NCI-H1694 treated with DMSO at 0.1 percent for 48 hours (cell line): ENCODE measurements around the gene POMGNT2.

Experiments used
- DNase-seq: peaks from one replicate; lab custom pipeline; 2025; lab: John Stamatoyannopoulos, UW

POMGNT2 gene

DNA sequence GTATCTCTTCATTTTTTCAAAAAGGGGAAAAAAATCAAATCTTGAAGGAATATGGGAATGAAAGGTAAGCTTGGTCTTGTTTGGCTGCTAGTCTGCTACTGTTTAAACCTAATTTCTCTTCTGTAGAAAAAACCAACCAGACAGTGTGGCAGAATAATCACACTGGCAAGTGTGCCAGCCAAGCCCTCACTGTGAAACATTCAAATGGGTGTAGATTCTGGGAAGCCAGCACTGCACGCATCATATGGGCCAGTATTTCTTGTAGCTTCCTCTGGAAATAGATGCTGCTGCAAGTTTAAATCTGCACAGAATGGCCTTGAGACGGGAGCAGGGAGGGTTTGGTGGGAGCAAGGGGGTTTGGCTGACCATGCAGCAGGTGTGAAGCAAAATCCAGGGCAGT is 62.1 kb downstream of the POMGNT2 start:
- DNase-seq = no peak

DNA sequence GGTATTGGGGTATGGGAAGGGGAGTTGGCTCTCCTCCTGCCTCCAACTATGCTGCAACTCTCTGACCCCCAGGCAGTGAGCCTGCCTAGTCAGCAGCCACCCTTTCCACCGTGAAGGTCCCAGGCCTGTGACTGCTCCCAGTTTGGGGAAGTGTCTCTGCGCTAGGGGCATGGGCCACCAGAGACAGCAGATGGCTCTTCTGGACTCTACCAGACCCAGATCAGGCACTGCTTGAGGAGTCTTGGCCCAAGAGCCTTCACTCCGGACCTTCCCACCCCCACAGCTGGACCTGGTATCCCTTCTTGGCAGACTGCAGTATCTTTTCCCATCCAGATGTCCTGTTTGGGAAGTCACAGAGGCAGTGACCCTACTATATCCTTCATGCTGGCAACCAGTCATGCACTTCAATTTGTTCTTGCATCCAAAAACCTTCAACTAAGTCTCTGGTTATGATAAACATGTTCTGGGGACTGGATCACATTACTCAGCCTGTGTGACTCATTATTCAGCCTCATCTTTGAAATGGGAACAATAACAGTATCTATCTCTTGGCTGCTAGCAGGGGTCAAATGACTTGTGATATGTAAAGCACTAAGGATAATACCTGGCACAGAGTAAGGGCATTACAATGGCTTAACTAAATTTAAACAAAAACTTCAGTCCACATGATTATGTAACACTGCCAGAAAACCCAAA is 62.7 kb downstream of the POMGNT2 start:
- DNase-seq = no peak

DNA sequence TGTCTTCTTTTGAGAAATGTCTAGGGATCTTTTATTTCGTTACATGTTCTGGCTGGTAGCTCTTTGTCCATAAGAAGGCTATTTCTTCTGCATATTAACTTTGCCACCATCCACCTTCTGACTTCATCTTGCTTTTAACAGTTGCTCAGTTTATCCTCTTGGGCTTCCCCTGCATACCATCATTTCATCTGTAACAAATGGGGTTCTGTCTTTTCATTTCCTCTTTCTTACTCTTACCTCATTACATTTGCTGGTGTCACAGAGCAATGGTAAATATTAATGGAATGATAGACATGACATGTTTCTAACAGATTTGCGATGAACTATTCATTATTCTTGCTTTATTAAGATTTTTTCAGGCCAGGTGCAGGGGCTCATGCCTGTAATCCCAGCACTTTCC is 64.4 kb downstream of the POMGNT2 start:
- DNase-seq = no peak

DNA sequence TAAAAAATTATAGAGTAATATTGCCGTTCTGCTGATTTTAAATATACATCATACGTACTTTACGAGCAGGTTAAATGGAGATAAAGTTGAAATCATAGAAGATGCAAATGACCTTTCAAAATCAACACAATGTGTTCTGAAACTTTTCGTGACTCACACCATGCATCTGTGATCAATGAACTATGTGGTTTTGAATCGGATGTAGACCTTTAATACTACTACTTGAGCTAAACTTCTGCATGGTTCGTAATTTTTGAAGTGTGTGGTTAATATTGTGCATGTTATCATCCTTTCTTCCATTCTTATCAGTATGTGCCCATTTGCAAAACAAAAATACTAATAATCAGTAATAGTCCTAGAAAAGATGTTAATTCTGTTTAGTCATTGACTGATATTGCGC is 67.9 kb downstream of the POMGNT2 start:
- no peak for DNase-seq

DNA sequence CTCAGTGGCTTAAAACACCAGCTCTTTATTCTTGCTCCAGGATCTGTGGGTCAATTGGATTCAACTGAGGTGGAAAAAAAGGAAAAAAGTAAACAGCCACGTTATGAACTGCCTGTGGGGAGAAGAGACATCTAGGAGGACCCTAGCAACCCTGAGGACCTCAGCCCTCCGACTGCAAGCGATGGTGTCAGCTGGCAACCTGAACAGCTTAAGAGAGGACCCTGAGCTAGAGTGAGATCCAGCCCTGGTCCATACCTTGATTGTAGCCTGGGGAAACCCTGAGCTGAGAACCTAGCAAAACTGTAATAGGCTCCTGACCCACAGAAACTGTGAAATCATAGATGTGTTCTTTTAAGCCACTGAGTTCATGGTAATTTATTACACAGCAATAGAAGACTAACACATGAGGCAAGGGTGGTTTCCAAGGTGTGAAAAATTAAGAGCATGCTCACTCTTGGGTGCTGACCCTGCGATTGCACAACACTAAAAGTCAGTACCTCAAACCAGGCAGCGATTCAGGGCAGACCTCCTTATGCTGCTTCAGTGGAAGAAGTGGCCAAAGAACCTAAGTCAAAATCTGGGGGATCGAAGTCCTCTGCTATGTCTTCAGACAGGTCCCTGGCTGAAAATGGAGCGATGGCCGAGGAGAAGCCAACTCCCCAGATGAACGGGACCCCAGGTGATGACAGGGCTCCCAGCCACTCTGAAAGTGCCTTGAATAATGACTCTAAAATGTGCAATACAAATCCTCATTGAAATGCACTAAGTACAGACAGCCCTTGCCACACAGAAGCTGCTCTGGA is 69.1 kb downstream of the POMGNT2 start:
- DNase-seq = no peak

DNA sequence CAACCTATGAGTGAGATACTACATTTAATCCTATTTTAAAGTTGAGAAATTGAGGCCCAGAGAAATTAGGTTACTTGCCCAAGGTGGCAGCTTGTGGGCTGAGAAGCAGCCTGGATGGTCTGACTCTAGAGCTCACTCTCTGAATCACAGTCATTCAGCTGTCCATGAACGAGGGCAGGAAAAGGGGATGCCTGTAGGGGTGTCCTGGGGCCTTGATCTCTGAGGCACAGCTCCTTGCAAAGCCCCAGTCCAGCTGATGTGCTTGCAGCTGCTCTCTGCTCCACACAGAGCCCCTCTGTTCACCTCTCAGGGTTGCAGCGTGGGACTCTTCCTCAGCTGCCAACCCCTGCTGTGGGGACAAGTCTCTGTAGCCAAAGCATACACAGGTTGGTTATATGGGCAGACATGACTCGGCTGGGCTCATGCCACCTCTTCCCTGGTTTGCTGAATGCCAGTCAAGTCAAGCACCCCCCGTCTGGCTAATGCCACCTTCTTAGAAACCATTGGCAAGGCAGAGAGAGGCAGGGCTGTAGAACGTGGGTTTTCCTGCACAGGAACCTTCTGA is 70.0 kb downstream of the POMGNT2 start:
- no peak for DNase-seq

DNA sequence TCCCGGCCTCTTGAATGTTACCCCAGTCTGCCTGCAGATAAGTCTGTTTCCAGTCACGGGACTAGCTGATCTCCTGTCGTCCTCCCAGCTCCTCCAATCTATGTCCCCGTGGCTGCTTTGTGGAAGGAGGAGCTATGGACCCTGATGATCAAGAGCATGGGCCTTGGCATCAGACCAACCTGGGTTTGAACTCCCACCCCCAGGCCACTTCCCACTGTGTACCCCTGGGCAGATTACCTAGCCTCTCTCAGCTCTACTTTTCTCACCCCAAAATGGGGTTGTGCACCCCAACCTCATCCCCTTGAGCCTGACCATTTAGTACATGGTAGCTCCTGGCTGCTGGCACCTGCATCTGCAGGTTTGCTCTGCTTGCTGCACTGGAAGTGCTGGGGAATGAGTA is 71.0 kb downstream of the POMGNT2 start:
- no peak for DNase-seq

DNA sequence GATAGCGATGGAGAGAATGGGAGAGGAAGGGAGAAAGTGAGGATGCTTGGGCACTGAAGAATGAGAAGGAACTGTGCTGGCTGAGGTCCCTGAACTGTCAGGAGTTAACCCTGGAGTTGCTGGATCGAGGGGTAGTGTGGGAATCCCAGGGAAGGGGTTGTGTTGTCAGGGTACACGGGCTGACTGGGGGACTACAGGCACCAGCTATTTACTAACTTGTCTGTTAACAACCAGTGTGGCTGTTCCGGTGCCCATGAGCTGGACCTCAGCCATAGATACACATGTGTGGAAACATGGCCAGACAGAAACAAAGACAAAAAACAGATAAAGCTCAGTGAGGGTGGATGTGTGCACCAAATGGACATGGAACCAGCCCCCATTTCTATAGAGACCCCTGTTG is 71.7 kb downstream of the POMGNT2 start:
- DNase-seq = no peak

DNA sequence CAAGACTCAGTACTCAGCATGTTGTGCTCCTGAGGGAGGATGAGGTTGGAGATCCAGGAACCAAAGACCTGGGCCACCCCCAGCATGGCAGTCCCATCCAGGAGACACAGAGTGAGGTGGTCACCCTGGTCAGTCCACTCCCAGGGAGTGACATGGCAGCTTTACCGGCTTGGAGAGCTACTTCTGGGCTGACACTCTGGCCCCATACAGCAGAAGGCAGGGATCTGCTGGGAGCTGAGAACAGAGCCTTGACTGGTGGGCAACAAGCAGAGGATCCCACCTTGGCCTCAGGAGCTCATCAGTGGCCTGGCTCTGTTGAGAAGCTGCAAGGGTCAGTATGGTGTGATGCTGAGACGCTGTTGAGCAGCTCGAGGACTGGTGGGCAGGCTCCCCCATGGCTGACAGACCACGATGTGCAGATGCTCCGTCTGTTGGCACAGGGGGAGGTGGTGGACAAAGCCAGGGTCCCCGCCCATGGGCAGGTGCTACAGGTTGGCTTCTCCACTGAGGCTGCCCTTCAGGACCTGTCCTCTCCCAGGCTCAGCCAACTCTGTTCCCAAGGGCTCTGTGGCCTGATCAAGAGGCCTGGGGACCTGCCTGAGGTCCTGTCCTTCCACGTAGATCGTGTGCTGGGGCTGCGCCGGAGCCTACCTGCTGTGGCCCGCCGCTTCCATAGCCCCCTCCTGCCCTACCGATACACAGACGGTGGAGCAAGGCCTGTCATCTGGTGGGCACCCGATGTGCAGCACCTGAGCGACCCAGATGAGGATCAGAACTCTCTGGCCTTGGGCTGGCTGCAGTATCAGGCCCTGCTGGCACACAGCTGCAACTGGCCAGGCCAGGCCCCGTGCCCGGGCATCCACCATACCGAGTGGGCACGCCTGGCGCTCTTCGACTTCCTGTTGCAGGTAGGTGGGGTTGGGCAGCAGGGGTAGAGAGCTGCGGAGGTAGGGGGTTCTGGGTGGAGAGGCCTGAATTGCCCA is 72.9 kb downstream of the POMGNT2 start:
- no peak for DNase-seq

DNA sequence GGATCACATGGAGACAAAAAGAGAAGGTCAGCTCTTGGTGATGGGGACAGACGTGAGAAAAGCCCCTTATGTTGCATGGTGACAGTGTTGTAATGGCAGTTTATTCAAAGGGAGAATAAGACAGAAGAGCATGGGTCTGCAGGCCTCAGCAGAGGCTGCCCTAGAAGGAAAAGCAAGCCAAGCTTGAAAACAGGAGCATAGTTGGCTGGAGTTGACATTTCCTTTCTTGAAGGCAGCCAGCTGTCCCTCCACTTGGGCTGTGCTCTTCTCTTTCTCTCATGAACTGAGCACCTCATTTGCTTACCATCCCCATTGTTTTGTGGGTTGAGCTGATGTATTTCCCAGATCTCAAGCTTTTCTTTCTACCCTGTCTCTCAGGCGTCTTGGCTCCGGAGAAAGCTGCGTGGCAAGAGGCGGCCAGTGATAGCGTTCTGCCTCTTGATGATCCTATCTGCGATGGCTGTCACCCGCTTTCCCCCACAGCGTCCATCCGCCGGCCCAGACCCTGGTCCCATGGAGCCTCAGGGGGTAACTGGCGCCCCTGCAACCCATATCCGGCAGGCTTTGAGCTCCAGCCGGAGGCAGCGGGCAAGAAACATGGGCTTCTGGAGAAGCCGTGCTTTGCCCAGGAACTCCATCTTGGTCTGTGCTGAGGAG is 73.9 kb downstream of the POMGNT2 start:
- no peak for DNase-seq

DNA sequence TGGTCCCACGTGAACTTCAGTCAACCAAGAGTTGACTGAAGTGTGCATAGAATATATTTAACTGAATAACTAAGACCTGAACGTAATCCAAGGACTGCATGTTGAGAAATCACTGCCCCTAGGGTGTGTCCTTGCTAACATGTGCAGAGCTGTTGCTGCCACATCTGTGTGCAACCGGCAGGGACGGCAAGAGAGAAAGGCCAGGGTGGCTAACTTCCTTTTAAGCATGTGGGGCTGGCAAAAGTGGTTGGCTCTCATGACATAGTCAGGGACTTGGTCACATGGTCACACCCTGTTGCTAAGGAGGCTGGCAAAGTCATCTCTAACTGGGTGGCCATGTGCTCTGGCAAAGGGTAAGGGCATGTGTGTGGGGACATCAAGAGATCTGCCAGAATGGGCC is 74.4 kb downstream of the POMGNT2 start:
- no peak for DNase-seq

DNA sequence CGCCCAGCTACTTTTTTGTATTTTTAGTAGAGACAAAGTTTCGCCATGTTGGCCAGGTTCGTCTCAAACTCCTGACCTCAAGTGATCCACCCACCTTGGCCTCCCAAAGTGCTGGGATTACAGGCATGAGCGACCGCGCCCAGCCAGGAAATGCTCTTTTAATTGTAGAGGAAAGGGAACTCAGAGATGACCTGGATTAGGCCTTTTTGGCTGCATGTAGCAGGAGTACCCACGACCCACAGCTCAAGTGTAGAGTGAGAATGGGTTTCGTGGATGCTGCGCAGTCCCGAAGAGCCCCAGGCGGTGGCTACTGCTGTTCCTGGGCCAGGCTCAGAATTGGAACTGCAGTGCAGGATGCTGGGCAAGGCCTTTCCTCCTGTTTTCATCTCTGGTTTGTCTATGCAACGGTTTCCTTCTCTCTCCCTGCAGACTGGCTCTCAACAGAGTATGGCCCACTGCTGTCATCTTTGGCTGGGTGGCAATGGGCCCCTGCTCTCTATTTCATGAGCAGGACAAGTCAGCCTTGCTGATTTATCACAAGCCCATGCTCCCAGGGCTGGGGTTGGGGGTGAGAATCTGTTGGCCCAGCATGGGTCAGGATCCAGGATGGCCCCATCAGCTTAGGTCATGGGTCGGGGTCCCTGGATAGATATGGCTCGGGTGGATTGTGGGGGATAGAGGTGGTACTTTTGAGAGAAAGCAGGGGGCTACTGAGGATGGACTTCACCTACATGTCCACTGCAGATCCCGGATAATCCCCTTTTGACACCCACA is 75.5 kb downstream of the POMGNT2 start:
- DNase-seq = no peak
